ENCODE data around the gene RUNX2.

RUNX2 gene

GRCh38 chr6:45577836-45578504 lies 249.8 kb downstream of the RUNX2 start:
- no peak for TF ChIP-seq ZFX (IDR thresholded peaks at IDR 0.05)
- no peak for TF ChIP-seq CTCF (conservative IDR thresholded peaks at IDR 0.05)
- no peak overlapping the region for H3K27ac ChIP-seq

GRCh38 chr6:45584127-45584526 lies 256.0 kb downstream of the RUNX2 start:
- no peak overlapping the region for H3K27ac ChIP-seq

GRCh38 chr6:45586216-45587171 lies 258.4 kb downstream of the RUNX2 start:
- TF ChIP-seq CTCF (conservative IDR thresholded peaks at IDR 0.05) (no peak), ZFX (IDR thresholded peaks at IDR 0.05) (no peak)
- H3K27ac ChIP-seq = no peak overlapping the region

More at GRCh38 chr6:45584127-45584526, 256.0 kb downstream of the RUNX2 start:
- no peak for TF ChIP-seq ZFX (IDR thresholded peaks at IDR 0.05)
- TF ChIP-seq CTCF (conservative IDR thresholded peaks at IDR 0.05) = no peak

GRCh38 chr6:45587229-45588060 lies 259.3 kb downstream of the RUNX2 start:
- TF ChIP-seq CTCF (conservative IDR thresholded peaks at IDR 0.05) (no peak), ZFX (IDR thresholded peaks at IDR 0.05) (no peak)
- H3K27ac ChIP-seq = no peak overlapping the region

- H3K27ac ChIP-seq = no peak overlapping the region
- TF ChIP-seq ZFX (IDR thresholded peaks at IDR 0.05) = no peak
- TF ChIP-seq CTCF (conservative IDR thresholded peaks at IDR 0.05) = no peak
Measured at GRCh38 chr6:45589367-45589766, 261.2 kb downstream of the RUNX2 start.

GRCh38 chr6:45590226-45590625 lies 262.1 kb downstream of the RUNX2 start:
- no peak overlapping the region for H3K27ac ChIP-seq
- TF ChIP-seq CTCF (conservative IDR thresholded peaks at IDR 0.05) (no peak), ZFX (IDR thresholded peaks at IDR 0.05) (no peak)

All from C4-2B (cell line).